ENCODE data around the gene TSHR. TPM values are rescaled to one million over a fixed set of nuclear protein-coding genes. Genes with fewer than 3 reads are reported as not detected.
A peak's percentile ranks its signal among the peaks of the same experiment; 100 is the strongest.

The TSHR gene
- total RNA-seq, 1 donor: not detected

DNA sequence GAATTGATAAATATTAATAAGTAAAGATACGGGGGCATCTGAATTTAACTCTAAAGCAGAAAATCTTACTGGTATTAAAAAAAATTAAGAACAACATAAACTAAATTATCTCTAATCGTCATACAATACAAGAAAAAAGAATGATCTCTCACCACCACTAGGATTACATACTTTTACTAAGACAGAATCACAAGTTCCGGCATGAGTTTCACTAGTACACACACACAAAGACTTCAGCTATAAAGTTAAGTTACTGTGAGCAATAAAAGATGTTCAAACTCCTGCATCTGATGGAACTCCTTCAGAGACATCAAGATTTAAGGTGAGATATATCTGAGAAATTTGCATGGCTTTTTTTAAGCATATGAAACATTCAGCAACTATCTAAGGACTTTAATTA is 35.8 kb upstream of the TSHR start:
- no peak overlapping the region for H3K4me3 ChIP-seq (ENCODE audit: insufficient read depth, low read length)
- no peak overlapping the region for H2AFZ ChIP-seq (ENCODE audit: low read length)
- no peaks in the 10 kb centered on the region for H3K36me3 ChIP-seq (ENCODE audit: insufficient read depth, low read length)
- H3K79me2 ChIP-seq (ENCODE audit: insufficient read depth, low read length): no peaks in the 10 kb centered on the region
- TF ChIP-seq, protein P1, sequence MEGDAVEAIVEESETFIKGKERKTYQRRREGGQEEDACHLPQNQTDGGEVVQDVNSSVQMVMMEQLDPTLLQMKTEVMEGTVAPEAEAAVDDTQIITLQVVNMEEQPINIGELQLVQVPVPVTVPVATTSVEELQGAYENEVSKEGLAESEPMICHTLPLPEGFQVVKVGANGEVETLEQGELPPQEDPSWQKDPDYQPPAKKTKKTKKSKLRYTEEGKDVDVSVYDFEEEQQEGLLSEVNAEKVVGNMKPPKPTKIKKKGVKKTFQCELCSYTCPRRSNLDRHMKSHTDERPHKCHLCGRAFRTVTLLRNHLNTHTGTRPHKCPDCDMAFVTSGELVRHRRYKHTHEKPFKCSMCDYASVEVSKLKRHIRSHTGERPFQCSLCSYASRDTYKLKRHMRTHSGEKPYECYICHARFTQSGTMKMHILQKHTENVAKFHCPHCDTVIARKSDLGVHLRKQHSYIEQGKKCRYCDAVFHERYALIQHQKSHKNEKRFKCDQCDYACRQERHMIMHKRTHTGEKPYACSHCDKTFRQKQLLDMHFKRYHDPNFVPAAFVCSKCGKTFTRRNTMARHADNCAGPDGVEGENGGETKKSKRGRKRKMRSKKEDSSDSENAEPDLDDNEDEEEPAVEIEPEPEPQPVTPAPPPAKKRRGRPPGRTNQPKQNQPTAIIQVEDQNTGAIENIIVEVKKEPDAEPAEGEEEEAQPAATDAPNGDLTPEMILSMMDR (IDR thresholded peaks at IDR 0.05; ENCODE audit: extremely low read depth, low read depth, low read length): no peak
- no peaks in the 10 kb centered on the region for H4K20me1 ChIP-seq (ENCODE audit: insufficient read depth, low read length)
- no peak overlapping the region for H3K4me2 ChIP-seq (ENCODE audit: insufficient read depth, low read length)
- H3K27me3 ChIP-seq (ENCODE audit: insufficient read depth, low read length): no peaks in the 10 kb centered on the region
- no peaks in the 10 kb centered on the region for H3K9me3 ChIP-seq (ENCODE audit: low read depth, low read length)
- no peak overlapping the region for H3K27ac ChIP-seq (ENCODE audit: low read depth, low read length)
- no peaks in the 10 kb centered on the region for H3K4me1 ChIP-seq (ENCODE audit: insufficient read depth, low read length)
- no peak for DNase-seq (ENCODE audit: insufficient read length, low spot score, missing footprints)

DNA sequence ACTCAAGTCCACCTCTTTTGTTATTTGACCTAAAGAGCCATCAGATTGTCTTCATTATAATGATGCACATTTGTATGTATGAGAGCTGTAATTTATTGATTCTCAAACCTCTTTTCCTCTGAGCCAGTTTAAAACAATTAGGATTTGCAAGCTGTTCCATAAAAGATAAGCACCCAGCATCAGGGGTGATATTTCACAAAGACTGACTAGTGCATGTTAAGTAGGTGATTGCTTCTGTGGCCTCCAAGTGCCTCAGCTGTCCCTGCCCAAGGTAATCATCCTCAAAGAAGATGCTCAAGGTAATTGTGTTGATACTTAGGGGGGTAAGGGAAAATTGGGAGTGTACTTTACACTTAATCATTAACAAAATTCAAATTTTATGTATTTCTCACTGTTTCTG is 32.1 kb upstream of the TSHR start:
- no peak overlapping the region for H3K4me2 ChIP-seq (ENCODE audit: insufficient read depth, low read length)
- H3K9me3 ChIP-seq (ENCODE audit: low read depth, low read length): no peaks in the 10 kb centered on the region
- DNase-seq (ENCODE audit: insufficient read length, low spot score, missing footprints): no peak
- no peak overlapping the region for H3K4me3 ChIP-seq (ENCODE audit: insufficient read depth, low read length)
- H3K36me3 ChIP-seq (ENCODE audit: insufficient read depth, low read length): no peaks in the 10 kb centered on the region
- H4K20me1 ChIP-seq (ENCODE audit: insufficient read depth, low read length): no peaks in the 10 kb centered on the region
- no peaks in the 10 kb centered on the region for H3K79me2 ChIP-seq (ENCODE audit: insufficient read depth, low read length)
- H3K4me1 ChIP-seq (ENCODE audit: insufficient read depth, low read length): peaks cover 16% of the 10 kb centered on the region
- H3K27ac ChIP-seq (ENCODE audit: low read depth, low read length): no peak overlapping the region
- H3K27me3 ChIP-seq (ENCODE audit: insufficient read depth, low read length): no peaks in the 10 kb centered on the region
- H2AFZ ChIP-seq (ENCODE audit: low read length): no peak overlapping the region
- TF ChIP-seq, protein P1 (IDR thresholded peaks at IDR 0.05; ENCODE audit: extremely low read depth, low read depth, low read length): no peak

DNA sequence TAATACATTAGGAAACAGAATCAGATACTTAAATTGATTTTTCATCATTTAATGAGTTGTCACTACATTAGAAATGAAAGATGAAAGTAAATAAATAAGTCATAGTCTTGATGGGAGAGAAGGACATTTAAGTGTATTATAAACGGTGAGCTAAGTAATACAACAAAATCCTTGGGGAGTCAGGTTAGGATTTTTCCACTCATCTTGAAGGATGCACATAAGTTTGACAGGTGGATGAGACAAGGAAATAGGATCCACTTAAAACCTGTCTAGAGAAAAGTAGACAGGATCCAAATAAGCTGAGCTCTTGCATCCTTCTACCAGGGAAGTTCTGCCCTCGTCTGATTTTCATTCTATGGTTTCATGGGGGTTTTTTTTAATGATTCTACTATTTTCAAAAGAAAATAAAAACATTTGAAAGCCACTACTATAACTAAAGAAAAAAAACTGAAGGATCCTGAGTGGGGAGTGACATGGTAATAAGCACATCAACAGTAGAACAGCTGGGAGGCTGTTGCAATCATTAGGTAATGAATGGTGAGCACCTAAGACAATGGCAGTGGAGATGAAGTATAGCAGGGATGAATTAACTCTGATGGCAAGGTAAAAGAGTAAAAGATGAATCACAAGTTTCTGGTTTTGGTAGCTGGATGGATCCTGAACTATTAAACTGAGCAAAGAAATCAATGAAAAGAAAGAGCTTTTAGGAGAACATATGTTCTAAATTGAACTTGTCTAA is 30.9 kb upstream of the TSHR start:
- DNase-seq (ENCODE audit: insufficient read length, low spot score, missing footprints): no peak
- H3K4me3 ChIP-seq (ENCODE audit: insufficient read depth, low read length): no peak overlapping the region
- no peaks in the 10 kb centered on the region for H3K36me3 ChIP-seq (ENCODE audit: insufficient read depth, low read length)
- no peaks in the 10 kb centered on the region for H4K20me1 ChIP-seq (ENCODE audit: insufficient read depth, low read length)
- H3K79me2 ChIP-seq (ENCODE audit: insufficient read depth, low read length): peaks cover 2% of the 10 kb centered on the region
- TF ChIP-seq, protein P1 (IDR thresholded peaks at IDR 0.05; ENCODE audit: extremely low read depth, low read depth, low read length): no peak
- H2AFZ ChIP-seq (ENCODE audit: low read length): no peak overlapping the region
- no peaks in the 10 kb centered on the region for H3K9me3 ChIP-seq (ENCODE audit: low read depth, low read length)
- no peaks in the 10 kb centered on the region for H3K27me3 ChIP-seq (ENCODE audit: insufficient read depth, low read length)
- H3K27ac ChIP-seq (ENCODE audit: low read depth, low read length): no peak overlapping the region
- H3K4me2 ChIP-seq (ENCODE audit: insufficient read depth, low read length): no peak overlapping the region
- peaks cover 16% of the 10 kb centered on the region for H3K4me1 ChIP-seq (ENCODE audit: insufficient read depth, low read length)

DNA sequence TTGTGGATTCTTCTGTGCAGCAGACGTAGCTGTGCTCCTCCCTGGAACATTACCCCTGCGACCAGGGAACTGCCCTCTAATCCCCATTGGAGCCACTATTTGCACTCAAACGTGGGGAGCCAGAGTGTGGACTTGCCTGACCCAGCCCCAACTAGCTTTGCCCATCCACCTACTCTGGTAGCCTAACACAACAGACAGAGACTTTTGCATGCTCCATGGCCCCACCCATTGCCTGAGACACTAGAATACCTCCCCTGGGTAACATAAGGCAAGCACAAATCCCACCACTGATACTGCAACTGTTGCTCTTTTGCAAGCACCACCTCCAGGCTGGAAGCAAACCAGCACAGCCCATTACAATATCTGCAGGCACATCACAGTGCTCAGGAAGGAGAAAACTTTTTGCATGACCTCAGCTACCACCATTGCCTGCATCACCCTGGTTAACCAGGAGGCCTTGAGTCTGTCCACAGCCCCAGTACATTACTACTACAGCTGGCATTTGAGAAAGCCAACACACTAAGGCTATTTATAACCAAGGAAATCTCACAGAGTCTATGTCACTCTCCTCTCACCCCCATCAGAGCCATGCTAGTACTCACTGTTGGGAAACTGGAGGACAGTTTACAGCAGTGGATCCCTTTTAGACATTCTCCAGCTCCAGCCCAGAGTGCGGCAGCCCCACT is 28.9 kb upstream of the TSHR start:
- peak; percentile 62 for DNase-seq (ENCODE audit: insufficient read length, low spot score, missing footprints)
- no peaks in the 10 kb centered on the region for H3K36me3 ChIP-seq (ENCODE audit: insufficient read depth, low read length)

More for the DNA sequence above, 28.9 kb upstream of the TSHR start:
- Histone ChIP-seq H3K4me3 (ENCODE audit: insufficient read depth, low read length) (no peak overlapping the region), H2AFZ (ENCODE audit: low read length) (peak overlapping the region; percentile 59), H3K79me2 (ENCODE audit: insufficient read depth, low read length) (peaks cover 2% of the 10 kb centered on the region), H3K27me3 (ENCODE audit: insufficient read depth, low read length) (no peaks in the 10 kb centered on the region), H4K20me1 (ENCODE audit: insufficient read depth, low read length) (no peaks in the 10 kb centered on the region), H3K9me3 (ENCODE audit: low read depth, low read length) (no peaks in the 10 kb centered on the region), H3K4me1 (ENCODE audit: insufficient read depth, low read length) (peaks cover 29% of the 10 kb centered on the region), H3K4me2 (ENCODE audit: insufficient read depth, low read length) (peak overlapping the region; percentile 35), H3K27ac (ENCODE audit: low read depth, low read length) (peak overlapping the region; percentile 73)
- TF ChIP-seq, protein P1 (IDR thresholded peaks at IDR 0.05; ENCODE audit: extremely low read depth, low read depth, low read length): no peak
